EL (cell line): ENCODE results near the gene GGTLC2.
A peak's percentile ranks its signal among the peaks of the same experiment; 100 is the strongest.

ENCODE experiments used
- DNase-seq: peaks from one replicate; pipeline ENCODE4 v3.0.0-alpha.2; 2016

The GGTLC2 gene

GRCh38 chr22:22692707-22693530 is 48.5 kb downstream of the GGTLC2 start:
- DNase-seq, result peak; percentile 22

GRCh38 chr22:22693531-22693884 is 49.1 kb downstream of the GGTLC2 start:
- no peak for DNase-seq

GRCh38 chr22:22694106-22694505 is 49.7 kb downstream of the GGTLC2 start:
- DNase-seq, result no peak

GRCh38 chr22:22696104-22696503 is 51.7 kb downstream of the GGTLC2 start:
- no peak for DNase-seq
